Lung (tissue), 12 donors: ENCODE data around the gene SLC12A8. TPM values are rescaled to one million over a fixed set of nuclear protein-coding genes. Genes with fewer than 3 reads are reported as not detected.

Experiments
- ATAC-seq: fragments of 200-7000 bp; cut with Tn5 transposase; one replicate; pipeline ENCODE4 v1.9.1; 2020; ENCODE audit warnings: moderate number of reproducible peaks; ENCODE audit not compliant: insufficient read depth, low FRiP score
- DNase-seq, 3 donors: peaks; one replicate each; pipeline ENCODE4 v3.0.0-alpha.2; 2013 to 2017
- H3K27ac ChIP-seq, 2 donors: one replicate each; pipeline ENCODE4 v1.5.1; 2013; ENCODE audit warnings: mild to moderate bottlenecking in 2 of 2, moderate library complexity in 2 of 2, control low read depth in 1 of 2, inconsistent platforms in 1 of 2, low read depth in 1 of 2, low read length in 1 of 2
- H3K27me3 ChIP-seq, 3 donors: one replicate each; pipeline ENCODE4 v1.5.1; 2013; ENCODE audit warnings: low read length in 2 of 3; ENCODE audit not compliant: control insufficient read depth in 3 of 3, insufficient read depth in 3 of 3
- H3K36me3 ChIP-seq, 4 donors: one replicate each; pipeline ENCODE4 v1.5.1; 2013; ENCODE audit warnings: low read length in 4 of 4, mild to moderate bottlenecking in 1 of 4, moderate library complexity in 1 of 4; ENCODE audit not compliant: control insufficient read depth in 4 of 4, insufficient read depth in 4 of 4
- H3K4me1 ChIP-seq, 5 donors: one replicate each; pipeline ENCODE4 v1.5.1; 2013; ENCODE audit warnings: low read length in 5 of 5, mild to moderate bottlenecking in 2 of 5, moderate library complexity in 1 of 5; ENCODE audit not compliant: control insufficient read depth in 5 of 5, insufficient read depth in 5 of 5
- H3K4me3 ChIP-seq: one replicate; pipeline ENCODE4 v1.5.1; 2013; ENCODE audit warnings: mild to moderate bottlenecking, control low read depth, moderate library complexity
- H3K9ac ChIP-seq, 2 donors: one replicate each; pipeline ENCODE4 v1.5.1; 2013; ENCODE audit warnings: low read length in 2 of 2, control low read depth in 1 of 2; ENCODE audit not compliant: insufficient read depth in 1 of 2
- H3K9me3 ChIP-seq, 4 donors: one replicate each; pipeline ENCODE4 v1.5.1; 2013; ENCODE audit warnings: low read length in 3 of 4, mild to moderate bottlenecking in 1 of 4, moderate library complexity in 1 of 4; ENCODE audit not compliant: control insufficient read depth in 4 of 4, insufficient read depth in 3 of 4
- CTCF ChIP-seq: IDR thresholded peaks from 2 replicates; pipeline ENCODE4 v1.5.1; 2012; ENCODE audit warnings: mild to moderate bottlenecking; ENCODE audit errors: control extremely low read depth, extremely low read depth
- WGBS, 2 donors: extraction: QIAGEN DNeasy Blood & Tissue Kit; methylation state at CpG; one replicate each; pipeline ENCODE4 v1.1.7; 2013; 5-methylcytosine and 5-hydroxymethylcytosine counted together
- polyA plus RNA-seq, 2 donors: library from polyadenylated mRNA; stranded (reverse); fragments of 200-250 nt; gene quantifications; one replicate each; pipeline ENCODE4 v1.2.1, GENCODE V29; 2013
- total RNA-seq, 2 donors: library from RNA; depleted of rRNA in 1 of 2; stranded (reverse); fragments of >200 nt in 1 of 2; gene quantifications; one replicate each; pipeline ENCODE4 v1.2.1, GENCODE V29; 2014 to 2021
- donor health status: control.
- donor health status: control.
- donor health status: Bipolar disorder and iron deficiency.
- donor health status: healthy.
- donor health status: DM: yes; HTN: yes; CAD: no.

The SLC12A8 gene
- total and polyA plus RNA-seq, 4 donors: 3.1 to 9.8 (median 5.8) TPM

- peaks cover 16 to 42% (median 26%) of the 10 kb centered on the region in 5 donors for H3K4me1 ChIP-seq
- ATAC-seq (no peak), DNase-seq (peak in 2 of 3 donors; percentile 82 to 86)
- TF ChIP-seq CTCF: no peak
- H3K36me3 ChIP-seq: peaks cover 0 to 4% (median 2%) of the 10 kb centered on the region in 4 donors
- H3K9me3 ChIP-seq: no peaks in the 10 kb centered on the region
- H3K4me3 ChIP-seq: peak overlapping the region; percentile 10
- H3K9ac ChIP-seq: peak overlapping the region in 1 of 2 donors; percentile 92
- WGBS, 2 donors: 51 to 80% methylated on average over 7 of the region's 7 CpGs
- H3K27me3 ChIP-seq: peaks cover 0 to 3% (median 0%) of the 10 kb centered on the region in 3 donors
- peak overlapping the region; percentile 40 to 99 for H3K27ac ChIP-seq
These were observed 158.5 kb downstream of the SLC12A8 start for GRCh38 chr3:125054062-125054448.

GRCh38 chr3:125053304-125053699 is 159.2 kb downstream of the SLC12A8 start:
- H3K4me1 ChIP-seq: peaks cover 16 to 45% (median 26%) of the 10 kb centered on the region in 5 donors
- DNase-seq (no peak), ATAC-seq (no peak)
- H3K36me3 ChIP-seq: peaks cover 0 to 7% (median 2%) of the 10 kb centered on the region in 4 donors
- TF ChIP-seq CTCF: no peak
- H3K9me3 ChIP-seq: no peaks in the 10 kb centered on the region
- WGBS, 2 donors: 79 to 81% methylated on average over 2 of the region's 2 CpGs
- H3K27ac ChIP-seq: peak overlapping the region; percentile 71 to 99
- H3K27me3 ChIP-seq: peaks cover 0 to 3% (median 0%) of the 10 kb centered on the region in 3 donors
- peak overlapping the region in 1 of 2 donors; percentile 92 for H3K9ac ChIP-seq
- H3K4me3 ChIP-seq: no peak overlapping the region

GRCh38 chr3:125052624-125053303 is 159.8 kb downstream of the SLC12A8 start:
- Histone ChIP-seq H3K9me3 (no peaks in the 10 kb centered on the region), H3K9ac (peak overlapping the region in 1 of 2 donors; percentile 50), H3K27ac (peak overlapping the region; percentile 71 to 99), H3K27me3 (peaks cover 0 to 3% (median 0%) of the 10 kb centered on the region in 3 donors), H3K4me1 (peaks cover 16 to 45% (median 26%) of the 10 kb centered on the region in 5 donors), H3K4me3 (peak overlapping the region; percentile 12), H3K36me3 (peaks cover 0 to 7% (median 2%) of the 10 kb centered on the region in 4 donors)
- no peak for ATAC-seq
- no peak for TF ChIP-seq CTCF
- WGBS, 2 donors: 41 to 47% methylated on average over 8 of the region's 8 CpGs
- DNase-seq: peak; percentile 29 to 67 (median 67)
